Activated CD4-positive, alpha-beta T cell treated with anti-CD3 and anti-CD28 coated beads, Interleukin-2, amount 10 ng/mL, durations not matched to agents 7 days and 5 days (primary cell): ENCODE data around the gene ATG3. TPM values are rescaled to one million over a fixed set of nuclear protein-coding genes. Genes with fewer than 3 reads are reported as not detected.
A peak's percentile ranks its signal among the peaks of the same experiment; 100 is the strongest.
"Not testable (repeated sequence)": the region's sequence is repeated elsewhere in the genome, so short reads cannot be mapped to it uniquely, and the experiment has no call there.

Experiments
- CTCF ChIA-PET: fragments of 350-600 bp; sonication (Branson Sonifier 250); formaldehyde crosslinking; loops from one replicate; lab custom pipeline; 2021; ENCODE audit warnings: antibody characterized with exemption; lab: Charles Lee
- POLR2A ChIA-PET: fragments of 350-600 bp; sonication (Branson Sonifier 250); formaldehyde crosslinking; loops from one replicate; lab custom pipeline; 2021; ENCODE audit warnings: antibody characterized with exemption; lab: Charles Lee
- DNase-seq: peaks from one replicate; pipeline ENCODE4 v3.0.0-alpha.2; 2020
- H3K27ac Mint-ChIP-seq: one replicate; pipeline ENCODE4 v1.8.0; 2021; ENCODE audit warnings: mild to moderate bottlenecking, moderate library complexity, mixed read lengths
- H3K27me3 Mint-ChIP-seq: one replicate; pipeline ENCODE4 v1.8.0; 2021; ENCODE audit warnings: mixed read lengths
- H3K36me3 Mint-ChIP-seq: one replicate; pipeline ENCODE4 v1.8.0; 2021; ENCODE audit warnings: low read depth, mixed read lengths
- H3K4me1 Mint-ChIP-seq: one replicate; pipeline ENCODE4 v1.8.0; 2021; ENCODE audit warnings: mixed read lengths
- H3K4me3 Mint-ChIP-seq: one replicate; pipeline ENCODE4 v1.8.0; 2021; ENCODE audit warnings: mild to moderate bottlenecking, moderate library complexity, mixed read lengths
- H3K9me3 Mint-ChIP-seq: one replicate; pipeline ENCODE4 v1.8.0; 2021; ENCODE audit warnings: mixed read lengths
- total RNA-seq, 2 experiments: library from RNA; stranded (reverse); gene quantifications; one replicate each; pipeline ENCODE4 v1.2.3, GENCODE V29; 2021

The ATG3 gene
- total RNA-seq, 2 experiments from 2014 or later = 65.2 to 74.5 TPM

DNA sequence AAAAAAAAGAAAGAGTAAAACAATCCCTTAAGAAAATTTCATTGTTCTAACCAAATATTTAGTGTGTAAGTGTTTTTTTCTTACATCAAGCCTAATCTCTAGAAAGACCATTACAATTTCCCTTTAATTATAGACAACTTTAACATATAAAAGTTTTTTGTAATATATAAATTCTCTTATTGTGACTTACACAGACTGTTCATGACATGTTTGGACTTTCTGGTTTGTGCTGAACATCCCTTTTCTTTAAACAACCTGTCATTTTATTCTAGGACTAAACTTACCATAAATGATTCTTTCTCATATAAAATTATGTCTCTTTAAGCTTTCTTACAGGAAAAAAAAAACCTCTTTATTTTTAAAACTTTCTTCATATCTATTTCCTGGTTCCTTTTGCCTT is 49.4 kb downstream of the ATG3 start:
- H3K4me3 Mint-ChIP-seq = no peak overlapping the region
- H3K27ac Mint-ChIP-seq = no peak overlapping the region
- peaks cover 32% of the 10 kb centered on the region for H3K4me1 Mint-ChIP-seq
- CTCF ChIA-PET = interaction anchor here (1.2 to 1.4 kb wide), 2 partner anchors 179 to 219 kb away, joined by 4 read pairs; partner anchors contain the start of gene CD200
- peaks cover 18% of the 10 kb centered on the region for H3K36me3 Mint-ChIP-seq
- peaks cover 21% of the 10 kb centered on the region for H3K9me3 Mint-ChIP-seq
- POLR2A ChIA-PET = interaction anchor here (0.6 kb wide), 1 partner anchor 219 kb away, joined by 4 read pairs; no protein-coding TSS in a partner anchor
- H3K27me3 Mint-ChIP-seq = no peaks in the 10 kb centered on the region
- DNase-seq = no peak

GRCh38 chr3:112508860-112509259 is 52.9 kb downstream of the ATG3 start:
- ChIA-PET CTCF (interaction anchor here (0.7 kb wide), 1 partner anchor 167 kb away, joined by 5 read pairs; no protein-coding TSS in a partner anchor), POLR2A (no interaction called here)
- Mint-ChIP-seq H3K27me3 (no peaks in the 10 kb centered on the region), H3K4me3 (no peak overlapping the region), H3K27ac (no peak overlapping the region), H3K36me3 (peaks cover 14% of the 10 kb centered on the region), H3K4me1 (peaks cover 21% of the 10 kb centered on the region), H3K9me3 (peaks cover 20% of the 10 kb centered on the region)
- DNase-seq = no peak

DNA sequence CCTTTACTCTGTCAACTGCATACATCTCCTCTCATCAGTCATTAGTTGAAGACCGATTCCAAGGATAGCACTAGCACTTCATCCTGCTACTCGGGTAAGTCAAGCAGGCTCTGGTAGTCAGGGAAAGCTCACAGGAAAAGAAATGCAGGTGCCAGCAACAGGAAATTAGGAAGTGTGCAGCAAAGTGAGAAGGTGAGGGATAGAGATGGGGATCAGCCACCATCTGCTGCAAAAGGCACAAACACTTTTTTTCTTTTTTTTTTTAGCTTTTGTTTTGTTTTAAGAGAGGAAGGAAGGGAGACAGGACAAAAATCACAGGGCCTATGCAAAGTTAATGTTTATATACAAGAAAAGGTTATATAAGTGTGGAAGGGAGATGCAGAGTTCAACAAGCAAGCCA is 53.5 kb downstream of the ATG3 start:
- H3K27me3 Mint-ChIP-seq = no peaks in the 10 kb centered on the region
- no peak for DNase-seq
- no peak overlapping the region for H3K4me3 Mint-ChIP-seq
- peaks cover 20% of the 10 kb centered on the region for H3K9me3 Mint-ChIP-seq
- no peak overlapping the region for H3K27ac Mint-ChIP-seq
- CTCF ChIA-PET = no interaction called here
- peaks cover 12% of the 10 kb centered on the region for H3K36me3 Mint-ChIP-seq
- POLR2A ChIA-PET = no interaction called here
- peaks cover 19% of the 10 kb centered on the region for H3K4me1 Mint-ChIP-seq

- no peaks in the 10 kb centered on the region for H3K27me3 Mint-ChIP-seq
- DNase-seq = no peak
- POLR2A ChIA-PET = no interaction called here
- H3K4me1 Mint-ChIP-seq = peaks cover 24% of the 10 kb centered on the region
- peaks cover 11% of the 10 kb centered on the region for H3K36me3 Mint-ChIP-seq
- CTCF ChIA-PET = interaction anchor here (0.6 to 3.2 kb wide), 4 partner anchors 8 to 184 kb away, joined by 3 to 12 read pairs (median 3); no protein-coding TSS in a partner anchor
- no peak overlapping the region for H3K4me3 Mint-ChIP-seq
- peaks cover 11% of the 10 kb centered on the region for H3K9me3 Mint-ChIP-seq
- H3K27ac Mint-ChIP-seq = no peak overlapping the region
Measured at GRCh38 chr3:112505907-112506306, 55.9 kb downstream of the ATG3 start.

GRCh38 chr3:112504123-112504522 is 57.6 kb downstream of the ATG3 start:
- CTCF ChIA-PET = interaction anchor here (0.6 to 3.2 kb wide), 7 partner anchors 10 to 650 kb away, joined by 3 to 12 read pairs (median 3); no protein-coding TSS in a partner anchor

DNA sequence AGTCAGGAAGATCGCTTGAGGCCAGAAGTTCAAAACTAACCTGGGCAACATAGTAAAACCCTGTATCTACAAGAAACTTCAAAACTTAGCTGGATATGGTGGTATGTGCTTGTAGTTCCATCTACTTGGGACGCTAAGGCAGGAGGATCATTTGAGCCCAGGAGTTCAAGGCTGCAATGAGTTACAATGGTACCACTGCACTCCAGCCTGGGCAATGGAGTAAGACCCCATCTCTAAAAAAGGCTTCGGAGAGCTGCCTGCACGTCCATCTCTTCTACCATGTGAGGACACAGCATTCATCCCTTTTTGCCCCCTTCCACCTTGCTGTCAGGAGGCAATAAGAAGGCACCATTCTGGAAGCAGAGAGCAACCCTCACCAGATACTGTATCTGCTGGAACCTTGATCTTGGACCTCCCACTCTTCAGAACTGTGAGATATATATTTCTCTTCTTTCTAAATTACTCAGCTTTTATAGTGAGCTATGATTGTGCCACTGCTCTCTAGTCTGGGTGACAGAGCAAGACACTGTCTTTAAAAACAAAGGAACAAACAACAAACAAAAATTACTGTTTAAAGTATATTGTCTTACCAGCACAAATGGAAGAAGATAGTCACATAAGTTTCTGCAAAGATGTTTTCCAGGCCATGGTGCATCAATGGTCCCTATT is 58.3 kb downstream of the ATG3 start:
- no peak overlapping the region for H3K27ac Mint-ChIP-seq
- H3K4me3 Mint-ChIP-seq = no peak overlapping the region
- CTCF ChIA-PET = interaction anchor here (0.9 to 3.2 kb wide), 7 partner anchors 10 to 158 kb away, joined by 3 to 12 read pairs (median 3); no protein-coding TSS in a partner anchor
- H3K9me3 Mint-ChIP-seq = peaks cover 2% of the 10 kb centered on the region
- no peaks in the 10 kb centered on the region for H3K27me3 Mint-ChIP-seq
- no peak for DNase-seq
- H3K4me1 Mint-ChIP-seq = peaks cover 32% of the 10 kb centered on the region
- H3K36me3 Mint-ChIP-seq = peaks cover 11% of the 10 kb centered on the region
- POLR2A ChIA-PET = no interaction called here

More at GRCh38 chr3:112504123-112504522, 57.6 kb downstream of the ATG3 start:
- no peak for DNase-seq
- Mint-ChIP-seq H3K36me3 (peaks cover 11% of the 10 kb centered on the region), H3K27me3 (no peaks in the 10 kb centered on the region), H3K27ac (peak overlapping the region; percentile 9), H3K4me1 (peaks cover 38% of the 10 kb centered on the region), H3K4me3 (no peak overlapping the region), H3K9me3 (peaks cover 2% of the 10 kb centered on the region)
- POLR2A ChIA-PET = no interaction called here

DNA sequence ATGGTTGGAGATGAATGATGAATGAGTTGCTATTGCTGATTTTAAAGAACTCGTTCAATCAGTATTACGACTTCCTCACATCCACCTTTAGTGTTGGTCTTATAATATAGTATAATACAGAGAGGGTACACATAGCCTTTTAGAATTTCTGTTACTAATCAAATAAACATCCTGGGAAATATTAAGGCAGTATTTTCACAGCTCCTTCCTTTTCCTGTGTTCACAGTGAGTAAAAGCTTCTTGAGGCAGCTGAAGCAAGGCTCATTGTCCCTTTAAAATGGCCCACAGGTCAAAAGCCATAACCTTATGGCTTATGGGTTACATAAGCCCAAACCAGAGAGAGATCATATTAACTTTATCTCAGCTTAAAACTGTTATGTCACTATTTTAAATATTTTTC is 61.1 kb downstream of the ATG3 start:
- DNase-seq = no peak

GRCh38 chr3:112498914-112499711 is 62.6 kb downstream of the ATG3 start, which contains the start of gene BTLA:
TSS of gene BTLA (minus strand) at chr3:112499472. CDS start at chr3:112499358, 114 bp downstream.
- peak within 1 kb of the TSS; percentile 95 for H3K27ac Mint-ChIP-seq
- POLR2A ChIA-PET = interaction anchor here (0.6 to 0.7 kb wide), 2 partner anchors 162 to 186 kb away, joined by 3 to 7 read pairs; no protein-coding TSS in a partner anchor
- H3K4me1 Mint-ChIP-seq = peaks cover 51% of the 10 kb centered on the region
- peak; percentile 54 for DNase-seq
- H3K9me3 Mint-ChIP-seq = peaks cover 5% of the 10 kb centered on the region
- CTCF ChIA-PET = interaction anchor here (0.6 to 1.8 kb wide), 11 partner anchors 9 to 362 kb away, joined by 3 to 9 read pairs (median 4); partner anchors contain the start of gene CD200
- no peaks in the 10 kb centered on the region for H3K27me3 Mint-ChIP-seq
- peak within 1 kb of the TSS; percentile 100 for H3K4me3 Mint-ChIP-seq
- peaks cover 43% of the 10 kb centered on the region for H3K36me3 Mint-ChIP-seq

More for the DNA sequence above, 61.1 kb downstream of the ATG3 start:
- ChIA-PET CTCF (interaction anchor here (1.2 to 2.1 kb wide), 4 partner anchors 9 to 168 kb away, joined by 4 to 9 read pairs (median 6); partner anchors contain the start of gene CD200), POLR2A (no interaction called here)
- H3K36me3 Mint-ChIP-seq = peaks cover 31% of the 10 kb centered on the region
- H3K27ac Mint-ChIP-seq = no peak overlapping the region
- no peak overlapping the region for H3K4me3 Mint-ChIP-seq
- no peaks in the 10 kb centered on the region for H3K27me3 Mint-ChIP-seq
- peaks cover 40% of the 10 kb centered on the region for H3K4me1 Mint-ChIP-seq
- no peaks in the 10 kb centered on the region for H3K9me3 Mint-ChIP-seq

- Mint-ChIP-seq H3K27me3 (no peaks in the 10 kb centered on the region), H3K27ac (peak overlapping the region; percentile 95), H3K36me3 (peaks cover 48% of the 10 kb centered on the region), H3K4me3 (peak overlapping the region; percentile 100), H3K4me1 (peaks cover 60% of the 10 kb centered on the region), H3K9me3 (peaks cover 7% of the 10 kb centered on the region)
- ChIA-PET CTCF (interaction anchor here (1.2 to 1.8 kb wide), 8 partner anchors 8 to 361 kb away, joined by 3 to 9 read pairs (median 4); no protein-coding TSS in a partner anchor), POLR2A (interaction anchor here (0.6 kb wide), 1 partner anchor 206 kb away, joined by 3 read pairs; no protein-coding TSS in a partner anchor)
- no peak for DNase-seq
Measured at GRCh38 chr3:112497897-112498548, 63.7 kb downstream of the ATG3 start.

- Mint-ChIP-seq H3K4me3 (peak overlapping the region; percentile 83), H3K9me3 (peaks cover 7% of the 10 kb centered on the region), H3K4me1 (peaks cover 72% of the 10 kb centered on the region), H3K27ac (peak overlapping the region; percentile 80), H3K36me3 (peaks cover 54% of the 10 kb centered on the region), H3K27me3 (no peaks in the 10 kb centered on the region)
- POLR2A ChIA-PET = interaction anchor here (0.6 kb wide), 1 partner anchor 56 kb away, joined by 4 read pairs; no protein-coding TSS in a partner anchor
- CTCF ChIA-PET = interaction anchor here (1.3 to 1.7 kb wide), 4 partner anchors 41 to 203 kb away, joined by 3 read pairs; partner anchors contain the start of gene SLC9C1
- DNase-seq = no peak
Measured at GRCh38 chr3:112496366-112497067, 65.2 kb downstream of the ATG3 start.

DNA sequence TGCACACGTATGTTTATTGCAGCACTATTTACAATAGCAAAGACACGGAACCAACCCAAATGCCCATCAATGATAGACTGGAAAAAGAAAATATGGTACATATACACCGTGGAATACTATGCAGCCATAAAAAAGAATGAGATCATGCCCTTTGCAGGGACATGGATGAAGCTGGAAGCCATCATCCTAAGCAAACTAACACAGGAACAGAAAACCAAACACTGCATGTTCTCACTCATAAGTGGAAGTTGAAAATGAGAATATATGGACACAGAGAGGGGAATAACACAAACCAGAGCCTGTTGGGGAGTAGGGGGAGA is 67.4 kb downstream of the ATG3 start:
- H3K36me3 Mint-ChIP-seq = peaks cover 66% of the 10 kb centered on the region
- CTCF ChIA-PET = interaction anchor here (0.9 kb wide), 1 partner anchor 8 kb away, joined by 3 read pairs; no protein-coding TSS in a partner anchor
- H3K4me3 Mint-ChIP-seq, DNase-seq, H3K27me3 Mint-ChIP-seq, H3K9me3 Mint-ChIP-seq, POLR2A ChIA-PET: not testable (repeated sequence)
- peak overlapping the region; percentile 50 for H3K27ac Mint-ChIP-seq
- H3K4me1 Mint-ChIP-seq = peaks cover 78% of the 10 kb centered on the region
